Measurements from ENCODE around the gene JMJD4.

GRCh38 chr1:227768125-227768439 is 33.0 kb upstream of the JMJD4 start:
- TF ChIP-seq POLR2A (IDR thresholded peaks at IDR 0.05; ENCODE audit: low read depth, low read length) (no peak), POLR2AphosphoS5 (IDR thresholded peaks at IDR 0.05; ENCODE audit: low read depth, low read length) (no peak), SPI1 (IDR thresholded peaks at IDR 0.05; ENCODE audit: low read depth, low read length) (no peak), PAX5 (IDR thresholded peaks at IDR 0.05; ENCODE audit: insufficient read depth, low read length, severe bottlenecking) (no peak)
